ENCODE measurements around the gene INSYN1.
"Not testable (repeated sequence)": the region's sequence is repeated elsewhere in the genome, so short reads cannot be mapped to it uniquely, and the experiment has no call there.

INSYN1 gene

GRCh38 chr15:73753250-73754130 lies at the start of gene INSYN1:
Gene INSYN1, minus strand, starts transcription at chr15:73753351. Its CDS starts 2,221 bp downstream, at chr15:73751130.
- no peak for DNase-seq (ENCODE audit: low read depth)

DNA sequence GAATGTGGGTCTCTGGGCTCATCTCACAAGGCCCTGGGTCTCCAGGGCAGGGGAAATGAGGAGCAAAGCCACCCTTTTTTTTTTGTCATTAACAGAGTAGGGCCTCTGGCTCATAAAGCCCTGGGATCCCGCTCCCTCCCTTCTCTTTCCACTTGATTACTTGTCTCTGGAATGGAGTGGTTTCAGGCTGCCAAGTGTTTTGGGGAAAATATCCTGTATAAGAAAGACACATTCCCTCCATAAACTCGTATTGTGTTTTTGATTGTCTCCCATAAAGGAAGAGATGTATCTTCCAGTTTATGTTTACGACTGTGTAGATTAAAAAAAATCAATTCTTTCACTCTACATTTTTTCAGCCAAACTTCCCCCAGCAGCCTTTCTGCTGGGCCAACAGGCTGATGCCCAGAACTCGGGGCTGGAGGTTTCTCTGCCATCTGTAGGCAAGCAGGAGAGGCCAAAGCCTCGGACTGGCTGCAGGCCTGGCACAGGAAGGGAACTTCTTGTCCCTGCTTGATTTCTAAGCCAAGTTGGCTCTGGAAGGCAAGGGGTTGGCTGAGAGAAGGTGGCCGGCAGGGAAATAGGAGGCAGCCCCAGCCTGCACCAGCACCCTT lies 49.4 kb upstream of the INSYN1 start:
- no peak for DNase-seq (ENCODE audit: low read depth)

DNA sequence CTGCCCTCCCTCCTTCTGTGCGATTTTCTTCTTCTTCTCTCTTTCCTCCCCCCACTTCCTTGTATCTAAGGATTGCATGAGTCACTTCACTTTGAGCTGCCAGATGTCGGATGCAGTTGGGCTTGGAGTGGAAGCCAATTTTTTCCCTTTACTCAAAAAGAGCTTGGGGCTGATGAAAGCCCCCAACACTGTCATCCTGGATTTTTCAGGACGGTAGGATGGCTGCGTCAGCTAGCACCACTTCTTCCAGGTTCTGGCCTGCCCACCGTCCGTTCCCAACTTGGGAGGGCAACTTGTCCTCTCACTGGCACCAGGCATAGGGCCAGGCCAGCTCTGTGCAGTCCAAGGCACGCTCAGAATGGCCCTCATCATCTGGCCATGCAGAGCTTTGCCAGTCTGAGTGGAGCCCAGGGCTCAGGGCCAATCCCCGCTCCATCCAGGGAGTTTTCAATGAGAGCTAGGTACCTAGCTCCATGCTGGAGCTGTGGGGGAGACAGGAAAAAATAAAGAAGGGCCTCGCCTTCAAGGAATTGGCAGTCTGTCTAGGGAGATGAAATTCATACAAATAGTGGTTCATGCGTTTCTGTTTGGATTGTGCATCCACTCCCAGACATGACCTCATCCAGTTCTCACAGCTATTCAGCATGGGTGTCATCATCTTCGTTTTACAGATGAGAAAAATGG lies 47.7 kb upstream of the INSYN1 start:
- no peak for DNase-seq (ENCODE audit: low read depth)

DNA sequence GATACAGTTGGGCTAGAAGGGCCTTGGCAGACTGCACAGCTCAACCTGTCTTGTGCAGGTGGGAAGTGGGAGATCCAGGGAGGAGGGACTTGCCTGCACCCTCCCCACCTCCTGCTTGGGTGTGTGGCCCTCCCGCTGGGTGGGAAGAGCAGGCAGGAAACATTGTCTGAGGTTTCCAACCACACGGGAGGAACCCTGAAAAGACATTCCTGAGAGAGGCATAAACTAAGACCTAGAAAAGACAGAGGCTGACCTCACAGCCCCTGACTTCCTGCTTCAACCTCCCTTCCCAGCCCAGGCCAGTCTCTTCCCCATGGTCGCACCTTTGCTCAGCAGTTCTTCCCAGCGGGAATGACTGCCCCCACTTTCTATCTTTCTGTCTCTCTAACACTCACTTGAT lies 46.3 kb upstream of the INSYN1 start:
- no peak for DNase-seq (ENCODE audit: low read depth)

DNA sequence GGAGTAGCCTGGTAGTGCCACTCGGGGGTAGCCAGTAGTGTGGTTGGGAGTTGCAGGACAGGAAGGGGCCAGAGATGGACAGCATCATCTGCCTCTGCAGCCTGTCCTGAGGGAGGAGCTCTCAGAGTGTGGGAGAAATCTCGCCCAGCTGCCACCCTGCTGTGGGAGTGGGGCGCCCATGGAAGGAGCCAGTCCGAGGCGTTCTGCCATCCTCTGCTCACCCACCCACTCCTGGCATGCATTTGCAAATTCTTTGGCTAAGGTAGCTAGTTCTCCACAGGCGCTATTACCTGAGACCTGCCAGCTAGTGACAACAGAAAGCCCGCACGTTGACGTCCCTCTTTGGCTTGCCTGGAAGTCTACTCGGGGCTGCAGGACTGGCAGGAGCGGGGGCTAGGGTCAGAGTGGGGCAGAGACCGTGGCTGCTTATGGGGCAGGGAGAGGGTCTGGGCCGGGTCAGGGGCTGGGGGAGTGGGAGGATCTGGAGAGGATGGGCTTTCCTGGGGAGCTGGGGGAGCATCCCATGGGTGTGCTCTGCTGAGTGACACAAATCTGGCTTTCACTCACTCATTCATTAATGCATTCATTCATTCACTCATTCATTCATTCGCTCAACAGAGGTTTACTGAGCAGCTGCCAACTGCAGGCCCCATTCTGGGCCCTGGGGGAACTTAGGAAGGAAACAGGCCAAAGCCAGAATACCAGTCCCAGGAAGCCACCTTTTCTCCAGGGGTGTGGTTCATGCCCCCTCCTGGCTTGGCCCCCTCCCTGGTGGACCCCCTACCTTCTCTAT lies 44.4 kb upstream of the INSYN1 start:
- no peak for DNase-seq (ENCODE audit: low read depth)

GRCh38 chr15:73796331-73796831 lies 43.2 kb upstream of the INSYN1 start:
- DNase-seq (ENCODE audit: low read depth) = no peak

- DNase-seq (ENCODE audit: low read depth) = no peak
These were observed 41.4 kb upstream of the INSYN1 start for GRCh38 chr15:73794443-73795133.

DNA sequence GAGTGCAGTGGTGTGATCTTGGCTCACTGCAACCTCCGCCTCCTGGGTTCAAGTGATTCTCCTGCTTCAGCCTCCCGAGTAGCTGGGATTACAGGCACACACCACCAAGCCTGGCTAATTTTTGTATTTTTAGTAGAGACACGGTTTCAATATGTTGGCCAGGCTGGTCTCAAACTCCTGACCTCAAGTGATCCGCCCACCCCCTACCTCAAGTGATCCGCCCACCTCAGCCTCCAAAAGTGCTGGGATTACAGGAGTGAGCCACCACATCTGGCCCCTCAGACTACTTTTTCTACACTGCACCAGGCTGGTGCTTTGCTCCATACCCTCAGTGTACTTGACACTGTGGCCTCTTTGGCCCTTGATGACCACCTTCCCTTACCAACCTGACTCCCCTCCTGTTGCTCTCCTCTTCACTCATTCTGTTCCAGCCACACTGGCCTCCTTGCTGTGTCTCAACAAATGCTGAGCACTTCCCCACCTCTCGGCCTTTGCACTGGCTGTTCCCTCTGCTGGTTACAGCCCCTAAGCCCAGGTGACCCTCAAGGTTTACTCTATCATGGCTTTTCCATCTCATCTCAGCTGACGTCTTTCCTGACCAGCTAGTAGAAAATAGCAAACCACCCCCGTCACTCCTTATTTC lies 39.9 kb upstream of the INSYN1 start:
- DNase-seq (ENCODE audit: low read depth) = not testable (repeated sequence)

DNA sequence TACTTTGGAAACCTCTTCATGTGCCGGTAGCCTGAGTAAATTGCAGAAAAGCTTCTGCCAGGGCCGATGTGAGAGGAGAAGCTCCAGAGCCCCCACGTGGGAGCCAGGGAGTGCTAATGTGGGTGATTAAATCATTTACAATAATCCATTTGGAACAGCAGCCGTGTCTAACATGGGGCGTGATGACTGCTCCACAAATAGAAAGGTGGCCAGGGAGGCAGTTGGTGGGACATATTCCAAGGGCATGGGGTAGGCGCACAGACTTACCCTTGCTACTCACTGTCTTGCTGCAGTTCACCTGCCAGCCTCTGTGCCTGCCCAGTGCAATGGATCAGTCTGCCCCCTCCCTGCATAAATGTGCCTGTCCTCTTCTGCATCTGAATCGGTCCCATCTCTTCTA lies 39.3 kb upstream of the INSYN1 start:
- DNase-seq (ENCODE audit: low read depth) = no peak

GRCh38 chr15:73789521-73790240 lies 36.5 kb upstream of the INSYN1 start:
- no peak for DNase-seq (ENCODE audit: low read depth)

DNA sequence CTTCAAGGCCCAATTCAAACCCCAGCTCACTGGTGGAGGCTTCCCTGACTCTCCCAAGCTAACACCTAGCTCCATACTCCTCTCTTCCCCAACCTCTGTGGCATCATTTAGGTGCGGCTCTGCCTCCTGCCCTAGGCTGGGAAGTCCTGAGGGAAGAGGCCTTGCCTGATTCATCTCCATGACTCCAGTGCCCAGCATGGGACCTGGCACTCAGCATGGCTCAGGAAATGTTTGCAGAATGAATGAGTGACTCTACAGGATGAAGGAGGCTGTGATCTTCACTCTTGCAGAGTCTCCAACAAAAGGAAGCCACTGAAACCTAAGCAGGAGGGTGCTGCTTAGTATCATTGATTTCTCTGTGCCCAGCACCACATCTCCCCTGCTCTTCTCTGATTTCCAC lies 34.5 kb upstream of the INSYN1 start:
- no peak for DNase-seq (ENCODE audit: low read depth)

GRCh38 chr15:73786538-73786937 lies 33.4 kb upstream of the INSYN1 start:
- no peak for DNase-seq (ENCODE audit: low read depth)

DNA sequence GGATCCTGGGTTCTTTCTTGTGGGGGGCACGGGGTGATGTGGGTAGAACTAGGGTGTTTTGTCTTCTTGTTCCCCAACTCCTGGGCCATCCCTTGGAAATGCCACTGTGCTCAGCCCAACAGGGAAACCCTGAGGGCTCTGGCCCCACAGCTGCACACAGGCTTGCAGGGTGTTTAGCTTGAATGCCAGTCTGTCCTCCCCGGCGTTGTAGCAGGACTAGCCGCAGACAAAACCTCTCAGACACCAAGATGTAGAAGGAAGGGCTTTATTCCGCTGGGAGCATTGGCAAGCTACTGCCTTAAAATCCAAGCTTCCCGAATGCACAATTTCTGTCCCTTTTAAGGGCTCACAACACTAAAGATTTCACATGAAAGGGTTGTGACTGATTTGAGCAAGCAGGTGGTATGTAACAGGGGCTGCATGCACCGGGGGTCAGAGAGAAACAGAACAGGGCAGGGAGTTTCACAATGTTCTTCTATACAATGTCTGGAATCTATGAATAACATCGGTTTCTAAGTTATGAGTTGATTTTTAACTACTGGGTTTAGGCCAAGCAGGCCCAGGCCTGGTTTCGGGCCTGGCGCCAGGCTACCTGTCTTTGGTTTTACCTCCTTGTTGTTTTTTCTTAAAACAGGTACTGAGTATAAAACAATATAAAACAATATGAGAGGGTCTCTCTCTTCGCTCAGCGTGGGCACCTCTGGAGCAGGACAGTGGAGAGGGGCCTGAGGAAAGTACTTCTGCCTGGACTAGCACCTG lies 32.3 kb upstream of the INSYN1 start:
- DNase-seq (ENCODE audit: low read depth) = not testable (repeated sequence)

GRCh38 chr15:73784291-73784690 lies 31.1 kb upstream of the INSYN1 start:
- DNase-seq (ENCODE audit: low read depth) = no peak

DNA sequence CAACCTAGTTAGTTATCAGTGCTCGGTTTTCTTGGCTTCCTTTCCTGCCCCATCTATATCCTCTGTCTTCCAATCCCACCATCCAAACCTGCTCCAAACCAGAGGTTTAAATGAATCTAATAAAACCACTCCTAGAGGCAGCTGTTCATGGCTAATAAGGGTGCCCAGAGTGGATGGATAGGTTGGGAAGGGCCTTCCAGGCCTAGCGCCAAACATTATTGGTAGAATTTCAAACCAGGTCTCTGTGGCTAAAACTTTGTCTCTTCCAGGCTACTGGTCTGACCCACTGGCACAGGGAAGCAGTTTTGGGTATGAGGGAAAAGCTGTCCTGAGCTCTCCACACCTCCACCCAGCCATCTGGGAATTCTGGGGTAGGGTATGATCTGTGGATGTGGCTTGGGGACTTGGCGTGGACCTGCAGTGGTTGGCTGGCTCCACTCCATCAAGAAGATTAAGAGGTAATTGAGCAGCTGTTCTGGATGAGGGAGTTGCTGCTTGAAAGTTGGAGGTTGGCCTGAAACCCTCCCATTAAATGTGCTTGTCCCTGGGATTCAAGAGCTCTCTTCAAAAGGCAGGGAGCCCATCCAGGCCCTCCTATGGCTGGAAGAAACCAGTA lies 29.3 kb upstream of the INSYN1 start:
- DNase-seq (ENCODE audit: low read depth) = no peak

DNA sequence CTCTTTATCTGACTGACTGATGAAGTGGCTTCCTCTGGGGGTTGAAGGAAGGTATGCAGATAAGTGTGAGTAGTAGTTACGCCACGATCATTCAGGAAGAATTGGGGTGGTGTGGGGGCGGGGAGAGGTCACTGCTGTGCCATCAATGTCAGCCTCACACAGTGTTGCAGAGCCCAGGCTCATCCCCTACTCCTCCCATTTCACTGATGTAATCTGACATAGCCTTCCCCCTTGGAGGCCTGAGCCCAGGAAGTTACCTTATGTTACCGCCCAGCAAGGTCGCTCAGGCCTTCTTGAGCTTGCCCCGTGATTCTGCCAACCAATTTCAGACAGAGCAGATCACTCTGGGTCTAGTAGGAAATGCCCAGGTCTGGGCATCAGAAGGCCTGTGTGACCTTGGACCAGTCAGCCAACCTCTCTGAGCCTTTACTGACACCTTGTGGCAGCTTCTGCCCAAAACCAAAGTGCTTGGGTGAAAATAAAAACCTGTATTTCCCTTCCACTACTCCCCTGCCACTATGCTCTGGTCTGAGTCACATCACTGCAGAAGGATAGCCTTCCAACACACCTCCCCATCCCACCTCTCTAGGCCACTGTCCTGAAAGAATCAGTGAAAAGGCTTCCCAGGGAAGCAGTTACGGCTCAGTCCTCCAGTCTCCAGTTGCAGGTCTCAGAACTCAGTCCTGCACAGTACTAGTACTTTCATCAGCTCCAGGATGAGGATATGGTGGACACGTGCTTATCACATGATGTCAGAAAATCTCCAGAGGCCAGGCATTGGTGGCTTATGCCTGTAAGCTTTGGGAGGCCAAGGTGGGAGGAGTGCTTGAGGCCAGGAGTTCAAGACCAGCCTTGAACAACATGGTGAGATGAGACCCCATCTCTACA lies 28.1 kb upstream of the INSYN1 start:
- DNase-seq (ENCODE audit: low read depth) = no peak

DNA sequence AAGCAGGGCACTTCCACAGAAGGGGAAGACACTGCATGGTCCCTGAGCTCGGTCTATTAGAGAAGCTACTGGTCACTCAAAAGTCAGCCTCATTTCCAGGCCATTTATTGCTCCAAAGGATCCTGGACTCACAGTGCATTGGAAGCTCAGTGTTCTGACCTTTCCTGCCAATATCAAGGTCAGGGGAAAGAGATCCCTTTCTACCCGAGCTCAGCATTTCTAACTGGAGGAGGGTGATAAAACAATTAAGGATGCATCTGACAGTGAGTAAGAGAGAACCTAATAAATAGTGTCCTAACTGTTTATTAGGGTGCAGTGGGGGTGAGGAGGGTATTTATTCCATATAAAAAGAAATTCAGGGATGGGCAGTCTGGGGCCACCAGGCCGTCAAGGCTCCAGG lies 26.8 kb upstream of the INSYN1 start:
- DNase-seq (ENCODE audit: low read depth) = no peak

- DNase-seq (ENCODE audit: low read depth) = no peak
These were observed 24.6 kb upstream of the INSYN1 start for GRCh38 chr15:73777741-73778140.
